GM12878 (cell line): ENCODE measurements around the gene DLG2. TPM values are rescaled to one million over a fixed set of nuclear protein-coding genes. Genes with fewer than 3 reads are reported as not detected.

Experiments used
- ATAC-seq: fragments of 200-7000 bp; cut with Tn5 transposase; 3 replicates; pipeline ENCODE4 v1.9.1; 2020; ENCODE audit warnings: mild to moderate bottlenecking, moderate library complexity
- BruUV-seq: library from RNA; stranded (reverse); fragments of 400-500 nt; replicated peaks from 2 replicates; lab custom pipeline; 2021; lab: Mats Ljungman, UMichigan
- CTCF ChIA-PET: fragments of 300-600 bp; sonication (Branson Sonifier 250); formaldehyde crosslinking; extraction: SDS; loops from one replicate; lab custom pipeline; 2021; ENCODE audit warnings: inconsistent platforms; lab: Yijun Ruan, JAX
- POLR2A ChIA-PET: fragments of 350-600 bp; formaldehyde crosslinking; extraction: SDS; loops from one replicate; lab custom pipeline; 2021; ENCODE audit warnings: inconsistent platforms; lab: Charles Lee
- RAD21 ChIA-PET: fragments of 300-600 bp; sonication (Branson Sonifier 250); formaldehyde crosslinking; loops from one replicate; lab custom pipeline; 2023; ENCODE audit warnings: antibody characterized with exemption; ENCODE audit not compliant: unreplicated experiment; lab: Charles Lee
- SMC1A ChIA-PET: fragments of 300-600 bp; sonication (Branson Sonifier 250); formaldehyde crosslinking; loops from one replicate; lab custom pipeline; 2023; ENCODE audit not compliant: unreplicated experiment, uncharacterized antibody; lab: Charles Lee
- DNase-seq: peaks from one replicate; pipeline ENCODE4 v3.0.0-alpha.2; 2011; ENCODE audit warnings: low read depth, low spot score
- FAIRE-seq: peaks from 3 replicates; lab custom pipeline; 2011; peaks lifted over from hg19 to GRCh38; lab: Jason Lieb, UNC
- H2AFZ ChIP-seq: 2 replicates; pipeline ENCODE4 v1.6.0; 2011; ENCODE audit warnings: low read depth, low read length, control low read depth; ENCODE audit not compliant: control insufficient read depth
- H3K27ac ChIP-seq: 2 replicates; pipeline ENCODE4 v1.5.1; 2011; ENCODE audit warnings: control low read depth; ENCODE audit not compliant: control insufficient read depth, insufficient read depth
- H3K27me3 ChIP-seq, 2 experiments: replicated peaks in 1 of 2; 2 replicates each; pipeline versions ENCODE4 v1.6.0 to v1.6.1; 2011; ENCODE audit warnings: low read length in 1 of 2; ENCODE audit not compliant: control insufficient read depth in 2 of 2, insufficient read depth in 2 of 2
- H3K36me3 ChIP-seq, 2 experiments: 2 replicates each; pipeline ENCODE4 v1.5.1; 2011; ENCODE audit warnings: low read length in 1 of 2; ENCODE audit not compliant: control insufficient read depth in 2 of 2, insufficient read depth in 2 of 2
- H3K4me1 ChIP-seq: 2 replicates; pipeline ENCODE4 v1.6.1; 2011; ENCODE audit warnings: mild to moderate bottlenecking, low read length, moderate library complexity, mixed read lengths; ENCODE audit not compliant: control insufficient read depth, insufficient read depth
- H3K4me2 ChIP-seq: 2 replicates; pipeline ENCODE4 v1.6.0; 2011; ENCODE audit warnings: control low read depth; ENCODE audit not compliant: control insufficient read depth, insufficient read depth
- H3K4me3 ChIP-seq: fragments of 200-600 bp; sonication (generic); 2 replicates; pipeline ENCODE4 v1.5.1; 2016
- H3K79me2 ChIP-seq: 2 replicates; pipeline ENCODE4 v1.6.0; 2011; ENCODE audit warnings: low read length; ENCODE audit not compliant: control insufficient read depth, insufficient read depth
- H3K9ac ChIP-seq: 2 replicates; pipeline ENCODE4 v1.8.0; 2011; ENCODE audit warnings: low read length, control low read depth, mixed read lengths; ENCODE audit not compliant: control insufficient read depth, insufficient read depth
- H3K9me3 ChIP-seq: replicated peaks from 3 replicates; pipeline ENCODE4 v1.5.1; 2011; ENCODE audit warnings: mild to moderate bottlenecking, low read length; ENCODE audit not compliant: control insufficient read depth, insufficient read depth
- H4K20me1 ChIP-seq: 2 replicates; pipeline ENCODE4 v1.6.0; 2011; ENCODE audit not compliant: control insufficient read depth, insufficient read depth
- ASH2L ChIP-seq: fragments of 300-600, 200-600 bp; sonication (generic); IDR thresholded peaks from 2 replicates; pipeline ENCODE4 v1.6.1; 2017; ENCODE audit warnings: low read depth, mild to moderate bottlenecking, borderline replicate concordance
- BRCA1 ChIP-seq: IDR thresholded peaks from 2 replicates; pipeline ENCODE4 v1.6.1; 2011; ENCODE audit warnings: low read depth, low read length, improper control_type of control experiment
- GABPA ChIP-seq: IDR thresholded peaks from 2 replicates; pipeline ENCODE4 v1.6.1; 2014; ENCODE audit warnings: antibody characterized with exemption, low read depth, mild to moderate bottlenecking, inconsistent platforms
- MTA3 ChIP-seq: IDR thresholded peaks from 2 replicates; pipeline ENCODE4 v1.6.1; 2012; ENCODE audit warnings: low read length, inconsistent platforms, borderline replicate concordance
- NBN ChIP-seq: fragments of 450-650 bp; IDR thresholded peaks from 2 replicates; pipeline ENCODE4 v1.6.1; 2016
- NR2F1 ChIP-seq: fragments of 450-650 bp; conservative IDR thresholded peaks from 2 replicates; pipeline ENCODE4 v1.6.1; 2017; ENCODE audit warnings: mild to moderate bottlenecking
- POLR2AphosphoS2 ChIP-seq: IDR thresholded peaks from 2 replicates; pipeline ENCODE4 v1.6.1; 2011; ENCODE audit warnings: low read depth, mild to moderate bottlenecking, low read length, improper control_type of control experiment, moderate library complexity
- POU2F2 ChIP-seq: IDR thresholded peaks from 3 replicates; pipeline ENCODE4 v1.6.1; 2011; ENCODE audit warnings: low read depth, mild to moderate bottlenecking, low read length, borderline replicate concordance
- RAD21 ChIP-seq: IDR thresholded peaks from 2 replicates; pipeline ENCODE4 v1.6.1; 2011; ENCODE audit warnings: mild to moderate bottlenecking, low read depth, low read length, moderate library complexity; ENCODE audit not compliant: insufficient read depth
- RUNX3 ChIP-seq: IDR thresholded peaks from 2 replicates; pipeline ENCODE4 v1.6.1; 2012; ENCODE audit warnings: low read length, inconsistent platforms
- SP1 ChIP-seq: IDR thresholded peaks from one replicate; pipeline ENCODE4 v1.6.1; 2011; ENCODE audit warnings: low read depth, low read length
- STAT3 ChIP-seq: IDR thresholded peaks from 2 replicates; pipeline ENCODE4 v1.6.1; 2011; ENCODE audit warnings: low read depth, low read length, improper control_type of control experiment
- TAF1 ChIP-seq: IDR thresholded peaks from 2 replicates; pipeline ENCODE4 v1.6.1; 2011; ENCODE audit warnings: mild to moderate bottlenecking, low read depth, low read length, borderline replicate concordance
- ZNF217 ChIP-seq: fragments of 450-650 bp; IDR thresholded peaks from 2 replicates; pipeline ENCODE4 v1.6.1; 2017; ENCODE audit warnings: antibody characterized with exemption, mild to moderate bottlenecking
- WGBS: methylation state at CpG from one replicate; pipeline ENCODE4 v1.1.6; 2016; ENCODE audit warnings: low lambda C conversion rate; ENCODE audit not compliant: insufficient replicate concordance, insufficient coverage; ENCODE audit errors: missing lambda C conversion rate; 5-methylcytosine and 5-hydroxymethylcytosine counted together
- in situ Hi-C: fragments of 300-500 bp; cut with MboI; formaldehyde crosslinking; loops from 9 replicates; pipeline ENCODE4 v1.14.3; 2018; ENCODE audit warnings: mixed read lengths
- intact Hi-C: fragments of 100-400 bp; cut with micrococcal nuclease; formaldehyde crosslinking; loops from one replicate; pipeline ENCODE4 v1.14.2; 2022; ENCODE audit not compliant: unreplicated experiment
- polyA plus RNA-seq, 11 experiments: library from polyadenylated mRNA; depleted of rRNA in 4 of 11; unstranded in 6 of 11; stranded (reverse) in 5 of 11; fragments of >200 nt; fragmentation: Nextera tagmentation in 4 of 11; fragmentation: Illumina TruSeq in 1 of 11; extraction: Ambion mirVana in 4 of 11; extraction: Trizol in 1 of 11; gene quantifications; 1 replicate in 1 of 11; 2 replicates in 10 of 11; pipeline versions ENCODE4 v1.2.1 to v1.2.3, GENCODE V29; 2011 to 2016; ENCODE audit warnings: inconsistent platforms in 2 of 11, missing spikeins in 2 of 11, low read depth in 1 of 11
- total RNA-seq, 4 experiments: library from RNA; depleted of rRNA in 3 of 4; stranded (reverse); fragments of >200 nt in 3 of 4; fragmentation: Illumina TruSeq in 1 of 4; extraction: Trizol in 1 of 4; gene quantifications; 2 replicates each; pipeline versions ENCODE4 v1.2.1 to v1.2.3, GENCODE V29; 2013 to 2021
- TF ChIP-seq, protein P1 (sequence below): fragments of 450-650 bp; formaldehyde crosslinking; IDR thresholded peaks from 2 replicates; pipeline ENCODE4 v1.4.0; 2020; ENCODE audit warnings: mild to moderate bottlenecking, moderate library complexity
- TF ChIP-seq, protein P2 (sequence below): fragments of 450-650 bp; IDR thresholded peaks from 2 replicates; pipeline ENCODE4 v1.6.1; 2018; ENCODE audit warnings: borderline replicate concordance, mild to moderate bottlenecking; ENCODE audit not compliant: partially characterized antibody
- TF ChIP-seq, protein P3 (sequence below): fragments of 450-650 bp; IDR thresholded peaks from 2 replicates; pipeline ENCODE4 v1.6.1; 2017; ENCODE audit warnings: mild to moderate bottlenecking, moderate library complexity

DLG2 gene
- total and polyA plus RNA-seq, 10 of the 15 experiments (the other 5 are each of a cell fraction or from before 2014, with no cell fraction given) = 0.09 to 0.98 (median 0.35) TPM

DNA sequence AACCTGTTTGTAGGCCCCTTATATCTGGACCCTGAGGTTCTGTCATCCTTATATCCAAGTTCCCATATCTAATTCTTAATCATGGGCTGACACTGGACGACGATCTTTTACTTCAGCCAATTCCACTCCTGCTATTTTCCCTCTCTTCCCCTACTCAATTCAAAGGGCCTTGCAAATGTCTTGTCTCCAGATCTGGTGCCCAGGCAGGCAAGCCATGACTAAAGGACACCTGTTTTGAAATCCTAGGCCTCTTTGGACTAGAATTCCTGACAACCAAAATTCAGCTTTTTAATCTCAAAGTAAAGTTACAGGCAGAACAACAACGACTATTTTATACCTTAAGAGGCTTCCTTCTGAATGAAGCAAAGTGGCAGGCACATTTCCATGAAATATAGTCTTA is 963.4 kb downstream of the DLG2 start:
- Histone ChIP-seq H2AFZ (no peak overlapping the region), H3K79me2 (no peaks in the 10 kb centered on the region), H3K4me3 (no peak overlapping the region), H3K27me3 (no peaks in the 10 kb centered on the region), H3K36me3 (no peaks in the 10 kb centered on the region), H3K4me2 (no peak overlapping the region), H3K9ac (no peak overlapping the region), H3K4me1 (no peaks in the 10 kb centered on the region), H3K9me3 (no peaks in the 10 kb centered on the region), H4K20me1 (no peaks in the 10 kb centered on the region), H3K27ac (no peak overlapping the region)
- SMC1A ChIA-PET = no interaction called here
- BruUV-seq = no TSS peak
- FAIRE-seq (no peak), DNase-seq (no peak), ATAC-seq (no peak)
- RAD21 ChIA-PET = no interaction called here
- POLR2A ChIA-PET = no interaction called here
- in situ Hi-C loops (no loop called here), intact Hi-C loops (no loop called here)
- WGBS = 14% methylated on average over 3 of the region's 3 CpGs
- CTCF ChIA-PET = no interaction called here
- TF ChIP-seq BRCA1 (no peak), RAD21 (no peak), ZNF217 (no peak), GABPA (no peak), MTA3 (no peak), TAF1 (no peak), RUNX3 (no peak), SP1 (no peak), POU2F2 (no peak), NBN (no peak), NR2F1 (no peak), ASH2L (no peak), STAT3 (no peak), POLR2AphosphoS2 (no peak)
- TF ChIP-seq, protein P1, sequence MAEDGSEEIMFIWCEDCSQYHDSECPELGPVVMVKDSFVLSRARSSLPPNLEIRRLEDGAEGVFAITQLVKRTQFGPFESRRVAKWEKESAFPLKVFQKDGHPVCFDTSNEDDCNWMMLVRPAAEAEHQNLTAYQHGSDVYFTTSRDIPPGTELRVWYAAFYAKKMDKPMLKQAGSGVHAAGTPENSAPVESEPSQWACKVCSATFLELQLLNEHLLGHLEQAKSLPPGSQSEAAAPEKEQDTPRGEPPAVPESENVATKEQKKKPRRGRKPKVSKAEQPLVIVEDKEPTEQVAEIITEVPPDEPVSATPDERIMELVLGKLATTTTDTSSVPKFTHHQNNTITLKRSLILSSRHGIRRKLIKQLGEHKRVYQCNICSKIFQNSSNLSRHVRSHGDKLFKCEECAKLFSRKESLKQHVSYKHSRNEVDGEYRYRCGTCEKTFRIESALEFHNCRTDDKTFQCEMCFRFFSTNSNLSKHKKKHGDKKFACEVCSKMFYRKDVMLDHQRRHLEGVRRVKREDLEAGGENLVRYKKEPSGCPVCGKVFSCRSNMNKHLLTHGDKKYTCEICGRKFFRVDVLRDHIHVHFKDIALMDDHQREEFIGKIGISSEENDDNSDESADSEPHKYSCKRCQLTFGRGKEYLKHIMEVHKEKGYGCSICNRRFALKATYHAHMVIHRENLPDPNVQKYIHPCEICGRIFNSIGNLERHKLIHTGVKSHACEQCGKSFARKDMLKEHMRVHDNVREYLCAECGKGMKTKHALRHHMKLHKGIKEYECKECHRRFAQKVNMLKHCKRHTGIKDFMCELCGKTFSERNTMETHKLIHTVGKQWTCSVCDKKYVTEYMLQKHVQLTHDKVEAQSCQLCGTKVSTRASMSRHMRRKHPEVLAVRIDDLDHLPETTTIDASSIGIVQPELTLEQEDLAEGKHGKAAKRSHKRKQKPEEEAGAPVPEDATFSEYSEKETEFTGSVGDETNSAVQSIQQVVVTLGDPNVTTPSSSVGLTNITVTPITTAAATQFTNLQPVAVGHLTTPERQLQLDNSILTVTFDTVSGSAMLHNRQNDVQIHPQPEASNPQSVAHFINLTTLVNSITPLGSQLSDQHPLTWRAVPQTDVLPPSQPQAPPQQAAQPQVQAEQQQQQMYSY = no peak
- TF ChIP-seq, protein P2, sequence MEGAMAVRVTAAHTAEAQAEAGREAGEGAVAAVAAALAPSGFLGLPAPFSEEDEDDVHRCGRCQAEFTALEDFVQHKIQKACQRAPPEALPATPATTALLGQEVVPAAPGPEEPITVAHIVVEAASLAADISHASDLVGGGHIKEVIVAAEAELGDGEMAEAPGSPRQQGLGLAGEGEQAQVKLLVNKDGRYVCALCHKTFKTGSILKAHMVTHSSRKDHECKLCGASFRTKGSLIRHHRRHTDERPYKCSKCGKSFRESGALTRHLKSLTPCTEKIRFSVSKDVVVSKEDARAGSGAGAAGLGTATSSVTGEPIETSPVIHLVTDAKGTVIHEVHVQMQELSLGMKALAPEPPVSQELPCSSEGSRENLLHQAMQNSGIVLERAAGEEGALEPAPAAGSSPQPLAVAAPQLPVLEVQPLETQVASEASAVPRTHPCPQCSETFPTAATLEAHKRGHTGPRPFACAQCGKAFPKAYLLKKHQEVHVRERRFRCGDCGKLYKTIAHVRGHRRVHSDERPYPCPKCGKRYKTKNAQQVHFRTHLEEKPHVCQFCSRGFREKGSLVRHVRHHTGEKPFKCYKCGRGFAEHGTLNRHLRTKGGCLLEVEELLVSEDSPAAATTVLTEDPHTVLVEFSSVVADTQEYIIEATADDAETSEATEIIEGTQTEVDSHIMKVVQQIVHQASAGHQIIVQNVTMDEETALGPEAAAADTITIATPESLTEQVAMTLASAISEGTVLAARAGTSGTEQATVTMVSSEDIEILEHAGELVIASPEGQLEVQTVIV = no peak
- TF ChIP-seq, protein P3, sequence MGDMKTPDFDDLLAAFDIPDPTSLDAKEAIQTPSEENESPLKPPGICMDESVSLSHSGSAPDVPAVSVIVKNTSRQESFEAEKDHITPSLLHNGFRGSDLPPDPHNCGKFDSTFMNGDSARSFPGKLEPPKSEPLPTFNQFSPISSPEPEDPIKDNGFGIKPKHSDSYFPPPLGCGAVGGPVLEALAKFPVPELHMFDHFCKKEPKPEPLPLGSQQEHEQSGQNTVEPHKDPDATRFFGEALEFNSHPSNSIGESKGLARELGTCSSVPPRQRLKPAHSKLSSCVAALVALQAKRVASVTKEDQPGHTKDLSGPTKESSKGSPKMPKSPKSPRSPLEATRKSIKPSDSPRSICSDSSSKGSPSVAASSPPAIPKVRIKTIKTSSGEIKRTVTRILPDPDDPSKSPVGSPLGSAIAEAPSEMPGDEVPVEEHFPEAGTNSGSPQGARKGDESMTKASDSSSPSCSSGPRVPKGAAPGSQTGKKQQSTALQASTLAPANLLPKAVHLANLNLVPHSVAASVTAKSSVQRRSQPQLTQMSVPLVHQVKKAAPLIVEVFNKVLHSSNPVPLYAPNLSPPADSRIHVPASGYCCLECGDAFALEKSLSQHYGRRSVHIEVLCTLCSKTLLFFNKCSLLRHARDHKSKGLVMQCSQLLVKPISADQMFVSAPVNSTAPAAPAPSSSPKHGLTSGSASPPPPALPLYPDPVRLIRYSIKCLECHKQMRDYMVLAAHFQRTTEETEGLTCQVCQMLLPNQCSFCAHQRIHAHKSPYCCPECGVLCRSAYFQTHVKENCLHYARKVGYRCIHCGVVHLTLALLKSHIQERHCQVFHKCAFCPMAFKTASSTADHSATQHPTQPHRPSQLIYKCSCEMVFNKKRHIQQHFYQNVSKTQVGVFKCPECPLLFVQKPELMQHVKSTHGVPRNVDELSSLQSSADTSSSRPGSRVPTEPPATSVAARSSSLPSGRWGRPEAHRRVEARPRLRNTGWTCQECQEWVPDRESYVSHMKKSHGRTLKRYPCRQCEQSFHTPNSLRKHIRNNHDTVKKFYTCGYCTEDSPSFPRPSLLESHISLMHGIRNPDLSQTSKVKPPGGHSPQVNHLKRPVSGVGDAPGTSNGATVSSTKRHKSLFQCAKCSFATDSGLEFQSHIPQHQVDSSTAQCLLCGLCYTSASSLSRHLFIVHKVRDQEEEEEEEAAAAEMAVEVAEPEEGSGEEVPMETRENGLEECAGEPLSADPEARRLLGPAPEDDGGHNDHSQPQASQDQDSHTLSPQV = no peak
